GM23338 (cell line): ENCODE results near the gene DST. TPM values are rescaled to one million over a fixed set of nuclear protein-coding genes. Genes with fewer than 3 reads are reported as not detected.
"Not testable (repeated sequence)": the region's sequence is repeated elsewhere in the genome, so short reads cannot be mapped to it uniquely, and the experiment has no call there.

Source experiments
- ATAC-seq: fragments of 200-7000 bp; cut with Tn5 transposase; 3 replicates; pipeline ENCODE4 v1.9.1; 2020
- DNase-seq: peaks from one replicate; pipeline ENCODE4 v3.0.0-alpha.2; 2015; ENCODE audit warnings: low spot score
- H2AFZ ChIP-seq: fragments of 200-600 bp; sonication (generic); 2 replicates; pipeline ENCODE4 v1.8.0; 2016; ENCODE audit warnings: antibody characterized with exemption, mild to moderate bottlenecking, moderate library complexity
- H3F3A ChIP-seq: fragments of 200-600 bp; sonication (generic); replicated peaks from 2 replicates; pipeline ENCODE4 v1.8.0; 2017; ENCODE audit warnings: antibody characterized with exemption, mixed run types, low read depth
- H3K27ac ChIP-seq: fragments of 200-600 bp; sonication (generic); 2 replicates; pipeline ENCODE4 v1.6.1; 2016; ENCODE audit warnings: low read depth
- H3K27me3 ChIP-seq: fragments of 200-600 bp; sonication (generic); 2 replicates; pipeline ENCODE4 v1.8.0; 2016; ENCODE audit warnings: mild to moderate bottlenecking, mixed run types, moderate library complexity; ENCODE audit not compliant: insufficient read depth
- H3K36me3 ChIP-seq: fragments of 200-600 bp; sonication (generic); 2 replicates; pipeline ENCODE4 v1.8.0; 2016; ENCODE audit warnings: mild to moderate bottlenecking; ENCODE audit not compliant: insufficient read depth
- H3K4me1 ChIP-seq: fragments of 200-600 bp; sonication (generic); 2 replicates; pipeline ENCODE4 v1.8.0; 2016; ENCODE audit warnings: mild to moderate bottlenecking, moderate library complexity; ENCODE audit not compliant: insufficient read depth
- H3K4me2 ChIP-seq: fragments of 200-600 bp; sonication (generic); 2 replicates; pipeline ENCODE4 v1.7.1; 2017; ENCODE audit warnings: mixed run types
- H3K4me3 ChIP-seq: fragments of 200-600 bp; sonication (generic); 2 replicates; pipeline ENCODE4 v1.6.1; 2016; ENCODE audit warnings: mixed run types
- H3K79me2 ChIP-seq: fragments of 200-600 bp; sonication (generic); replicated peaks from 2 replicates; pipeline ENCODE4 v1.8.0; 2017; ENCODE audit warnings: mild to moderate bottlenecking; ENCODE audit not compliant: insufficient read depth
- H3K9me2 ChIP-seq: fragments of 200-600 bp; sonication (generic); 2 replicates; pipeline ENCODE4 v1.8.0; 2017; ENCODE audit not compliant: insufficient read depth
- H4K20me1 ChIP-seq: fragments of 200-600 bp; sonication (generic); replicated peaks from 2 replicates; pipeline ENCODE4 v1.8.0; 2017; ENCODE audit warnings: mild to moderate bottlenecking; ENCODE audit not compliant: insufficient read depth
- H3K27ac Mint-ChIP-seq: 2 replicates; pipeline ENCODE4 v1.8.0; 2020; ENCODE audit warnings: inconsistent platforms, mild to moderate bottlenecking, moderate library complexity, mixed read lengths
- H3K27me3 Mint-ChIP-seq: 3 replicates; pipeline ENCODE4 v1.8.0; 2022; ENCODE audit warnings: low read depth, mild to moderate bottlenecking, moderate library complexity, mixed read lengths, inconsistent platforms; ENCODE audit not compliant: insufficient read depth, poor library complexity
- H3K36me3 Mint-ChIP-seq: 3 replicates; pipeline ENCODE4 v1.8.0; 2021; ENCODE audit warnings: low read depth, mild to moderate bottlenecking, inconsistent platforms, moderate library complexity, mixed read lengths
- H3K4me1 Mint-ChIP-seq: 3 replicates; pipeline ENCODE4 v1.8.0; 2020; ENCODE audit warnings: mild to moderate bottlenecking, inconsistent platforms, mixed read lengths
- H3K4me3 Mint-ChIP-seq: 3 replicates; pipeline ENCODE4 v1.8.0; 2021; ENCODE audit warnings: moderate library complexity, mild to moderate bottlenecking, inconsistent platforms, mixed read lengths
- H3K9me3 Mint-ChIP-seq: 3 replicates; pipeline ENCODE4 v1.8.0; 2020; ENCODE audit warnings: moderate library complexity, mild to moderate bottlenecking, inconsistent platforms, mixed read lengths
- EZH2 ChIP-seq: fragments of 200-600 bp; sonication (generic); IDR thresholded peaks from one replicate; pipeline ENCODE4 v1.8.0; 2017; ENCODE audit warnings: antibody characterized with exemption, mild to moderate bottlenecking, low read depth; ENCODE audit not compliant: unreplicated experiment
- JUNB ChIP-seq: IDR thresholded peaks from one replicate; pipeline ENCODE4 v1.6.1; 2016; ENCODE audit warnings: antibody characterized with exemption; ENCODE audit not compliant: unreplicated experiment
- NANOG ChIP-seq: IDR thresholded peaks from 2 replicates; pipeline ENCODE4 v1.6.1; 2016; ENCODE audit warnings: antibody characterized with exemption, borderline replicate concordance
- POLR2AphosphoS5 ChIP-seq: IDR thresholded peaks from 2 replicates; pipeline ENCODE4 v1.6.1; 2016; ENCODE audit warnings: antibody characterized with exemption, low read depth
- STAT1 ChIP-seq: IDR thresholded peaks from one replicate; pipeline ENCODE4 v1.6.1; 2016; ENCODE audit warnings: antibody characterized with exemption; ENCODE audit not compliant: unreplicated experiment
- ZNF114 ChIP-seq: fragments of 250-450 bp; sonication (Bioruptor Pico); IDR thresholded peaks from 2 replicates; pipeline ENCODE4 v1.5.0; 2020; ENCODE audit warnings: mild to moderate bottlenecking, moderate library complexity
- ZNF331 ChIP-seq: fragments of 250-450 bp; sonication (Bioruptor Pico); IDR thresholded peaks from 2 replicates; pipeline ENCODE4 v1.5.0; 2020; ENCODE audit warnings: low read depth, mild to moderate bottlenecking, moderate library complexity
- polyA plus RNA-seq: library from polyadenylated mRNA; unstranded; fragments of >200 nt; fragmentation: Nextera tagmentation; extraction: Ambion mirVana; gene quantifications from 2 replicates; pipeline ENCODE4 v1.2.1, GENCODE V29; 2016
- total RNA-seq: library from RNA; depleted of rRNA; stranded (reverse); fragments of >200 nt; shearing (Covaris generic); gene quantifications from 2 replicates; pipeline ENCODE4 v1.2.3, GENCODE V29; 2014
- TF ChIP-seq, protein P1 (sequence below): IDR thresholded peaks from one replicate; pipeline ENCODE4 v1.6.1; 2018; ENCODE audit warnings: antibody characterized with exemption; ENCODE audit not compliant: unreplicated experiment
- TF ChIP-seq, protein P2 (sequence below): IDR thresholded peaks from 2 replicates; pipeline ENCODE4 v1.6.1; 2016; ENCODE audit warnings: antibody characterized with exemption
- TF ChIP-seq, protein P3 (sequence below), 2 experiments: fragments of 200-600 bp in 1 of 2; sonication (generic) in 1 of 2; conservative IDR thresholded peaks; 2 replicates each; pipeline versions ENCODE4 v1.5.1 to v1.6.1; 2016 to 2017; ENCODE audit warnings: antibody characterized with exemption in 2 of 2, low read depth in 2 of 2, mild to moderate bottlenecking in 2 of 2, moderate library complexity in 1 of 2

The DST gene
- total and polyA plus RNA-seq, 2 experiments from 2014 or later, result 88.7 to 188 TPM

DNA sequence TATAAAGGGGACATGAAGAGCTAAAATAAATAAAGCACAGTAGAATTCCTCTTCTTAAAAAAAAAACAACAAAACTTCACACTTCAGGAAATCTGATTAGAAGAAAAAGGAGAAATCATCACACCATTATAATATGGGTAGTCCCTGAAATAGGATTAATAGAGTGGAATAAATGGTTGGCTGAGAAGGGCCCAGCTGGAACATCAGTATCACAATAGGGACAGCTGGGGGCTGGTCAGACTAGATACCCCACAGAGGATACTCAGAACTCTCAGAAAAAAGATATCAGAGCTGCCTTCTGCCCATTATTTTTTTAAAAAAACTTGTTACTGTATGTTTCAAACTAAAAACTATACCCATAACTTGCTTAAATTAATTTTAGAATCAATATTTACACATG, 75.2 kb downstream of the DST start (continued):
- TF ChIP-seq POLR2AphosphoS5 (no peak), EZH2 (no peak), STAT1 (no peak), ZNF114 (CRISPR knock-in tag) (no peak), JUNB (no peak), NANOG (no peak), ZNF331 (CRISPR knock-in tag) (no peak)
- TF ChIP-seq, protein P1, sequence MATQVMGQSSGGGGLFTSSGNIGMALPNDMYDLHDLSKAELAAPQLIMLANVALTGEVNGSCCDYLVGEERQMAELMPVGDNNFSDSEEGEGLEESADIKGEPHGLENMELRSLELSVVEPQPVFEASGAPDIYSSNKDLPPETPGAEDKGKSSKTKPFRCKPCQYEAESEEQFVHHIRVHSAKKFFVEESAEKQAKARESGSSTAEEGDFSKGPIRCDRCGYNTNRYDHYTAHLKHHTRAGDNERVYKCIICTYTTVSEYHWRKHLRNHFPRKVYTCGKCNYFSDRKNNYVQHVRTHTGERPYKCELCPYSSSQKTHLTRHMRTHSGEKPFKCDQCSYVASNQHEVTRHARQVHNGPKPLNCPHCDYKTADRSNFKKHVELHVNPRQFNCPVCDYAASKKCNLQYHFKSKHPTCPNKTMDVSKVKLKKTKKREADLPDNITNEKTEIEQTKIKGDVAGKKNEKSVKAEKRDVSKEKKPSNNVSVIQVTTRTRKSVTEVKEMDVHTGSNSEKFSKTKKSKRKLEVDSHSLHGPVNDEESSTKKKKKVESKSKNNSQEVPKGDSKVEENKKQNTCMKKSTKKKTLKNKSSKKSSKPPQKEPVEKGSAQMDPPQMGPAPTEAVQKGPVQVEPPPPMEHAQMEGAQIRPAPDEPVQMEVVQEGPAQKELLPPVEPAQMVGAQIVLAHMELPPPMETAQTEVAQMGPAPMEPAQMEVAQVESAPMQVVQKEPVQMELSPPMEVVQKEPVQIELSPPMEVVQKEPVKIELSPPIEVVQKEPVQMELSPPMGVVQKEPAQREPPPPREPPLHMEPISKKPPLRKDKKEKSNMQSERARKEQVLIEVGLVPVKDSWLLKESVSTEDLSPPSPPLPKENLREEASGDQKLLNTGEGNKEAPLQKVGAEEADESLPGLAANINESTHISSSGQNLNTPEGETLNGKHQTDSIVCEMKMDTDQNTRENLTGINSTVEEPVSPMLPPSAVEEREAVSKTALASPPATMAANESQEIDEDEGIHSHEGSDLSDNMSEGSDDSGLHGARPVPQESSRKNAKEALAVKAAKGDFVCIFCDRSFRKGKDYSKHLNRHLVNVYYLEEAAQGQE, result no peak
- TF ChIP-seq, protein P2, sequence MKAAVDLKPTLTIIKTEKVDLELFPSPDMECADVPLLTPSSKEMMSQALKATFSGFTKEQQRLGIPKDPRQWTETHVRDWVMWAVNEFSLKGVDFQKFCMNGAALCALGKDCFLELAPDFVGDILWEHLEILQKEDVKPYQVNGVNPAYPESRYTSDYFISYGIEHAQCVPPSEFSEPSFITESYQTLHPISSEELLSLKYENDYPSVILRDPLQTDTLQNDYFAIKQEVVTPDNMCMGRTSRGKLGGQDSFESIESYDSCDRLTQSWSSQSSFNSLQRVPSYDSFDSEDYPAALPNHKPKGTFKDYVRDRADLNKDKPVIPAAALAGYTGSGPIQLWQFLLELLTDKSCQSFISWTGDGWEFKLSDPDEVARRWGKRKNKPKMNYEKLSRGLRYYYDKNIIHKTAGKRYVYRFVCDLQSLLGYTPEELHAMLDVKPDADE, result no peak
- TF ChIP-seq, protein P3, sequence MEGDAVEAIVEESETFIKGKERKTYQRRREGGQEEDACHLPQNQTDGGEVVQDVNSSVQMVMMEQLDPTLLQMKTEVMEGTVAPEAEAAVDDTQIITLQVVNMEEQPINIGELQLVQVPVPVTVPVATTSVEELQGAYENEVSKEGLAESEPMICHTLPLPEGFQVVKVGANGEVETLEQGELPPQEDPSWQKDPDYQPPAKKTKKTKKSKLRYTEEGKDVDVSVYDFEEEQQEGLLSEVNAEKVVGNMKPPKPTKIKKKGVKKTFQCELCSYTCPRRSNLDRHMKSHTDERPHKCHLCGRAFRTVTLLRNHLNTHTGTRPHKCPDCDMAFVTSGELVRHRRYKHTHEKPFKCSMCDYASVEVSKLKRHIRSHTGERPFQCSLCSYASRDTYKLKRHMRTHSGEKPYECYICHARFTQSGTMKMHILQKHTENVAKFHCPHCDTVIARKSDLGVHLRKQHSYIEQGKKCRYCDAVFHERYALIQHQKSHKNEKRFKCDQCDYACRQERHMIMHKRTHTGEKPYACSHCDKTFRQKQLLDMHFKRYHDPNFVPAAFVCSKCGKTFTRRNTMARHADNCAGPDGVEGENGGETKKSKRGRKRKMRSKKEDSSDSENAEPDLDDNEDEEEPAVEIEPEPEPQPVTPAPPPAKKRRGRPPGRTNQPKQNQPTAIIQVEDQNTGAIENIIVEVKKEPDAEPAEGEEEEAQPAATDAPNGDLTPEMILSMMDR (conservative IDR thresholded peaks at IDR 0.05; ENCODE audit: low read depth in 2 of 2), result no peak

DNA sequence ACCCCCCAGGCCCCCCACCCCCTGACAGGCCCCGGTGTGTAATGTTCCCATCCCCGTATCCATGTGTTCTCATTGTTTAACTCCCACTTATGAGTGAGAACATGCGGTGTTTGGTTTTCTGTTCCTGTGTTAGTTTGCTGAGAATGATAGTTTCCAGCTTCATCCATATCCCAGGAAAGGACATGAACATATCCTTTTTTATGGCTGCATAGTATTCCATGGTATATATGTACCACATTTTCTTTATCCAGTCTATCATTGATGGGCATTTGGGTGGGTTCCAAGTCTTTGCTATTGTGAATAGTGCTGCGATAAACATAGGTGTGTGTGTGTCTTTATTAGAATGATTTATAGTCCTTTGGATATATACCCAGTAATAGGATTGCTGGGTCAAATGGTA, 80.0 kb downstream of the DST start:
- ATAC-seq, H3K27me3 Mint-ChIP-seq, H3K79me2 ChIP-seq, H3K27ac ChIP-seq, H3K4me3 ChIP-seq, H3K9me2 ChIP-seq, H3K4me2 ChIP-seq, H3K27ac Mint-ChIP-seq, H3K4me1 Mint-ChIP-seq, H3F3A ChIP-seq, DNase-seq, H3K36me3 ChIP-seq, H3K27me3 ChIP-seq, H4K20me1 ChIP-seq, H3K4me1 ChIP-seq, H3K4me3 Mint-ChIP-seq, H2AFZ ChIP-seq: not testable (repeated sequence)
- H3K36me3 Mint-ChIP-seq, result peaks cover 42% of the 10 kb centered on the region
- H3K9me3 Mint-ChIP-seq, result peaks cover 20% of the 10 kb centered on the region
